Stomach (tissue), 9 donors: ENCODE results near the gene FLAD1. TPM values are rescaled to one million over a fixed set of nuclear protein-coding genes. Genes with fewer than 3 reads are reported as not detected.
"Not testable (repeated sequence)": the region's sequence is repeated elsewhere in the genome, so short reads cannot be mapped to it uniquely, and the experiment has no call there.

Experiments
- DNase-seq, 2 donors: peaks; one replicate each; pipeline versions ENCODE4 v3.0.0 to v3.0.0-alpha.2; 2013 to 2019
- H3K27ac ChIP-seq, 5 donors: fragments of 200-600 bp in 4 of 5; sonication (generic) in 4 of 5; one replicate each; pipeline ENCODE4 v1.5.1; 2013 to 2019; ENCODE audit warnings: mild to moderate bottlenecking in 1 of 5, moderate library complexity in 1 of 5
- H3K27me3 ChIP-seq, 3 donors: fragments of 200-600 bp; sonication (generic); one replicate each; pipeline ENCODE4 v1.5.1; 2017 to 2019; ENCODE audit warnings: mixed run types in 1 of 3
- H3K36me3 ChIP-seq, 4 donors: fragments of 200-600 bp; sonication (generic); 1 replicate in 3 of 4; 2 replicates in 1 of 4; pipeline ENCODE4 v1.5.1; 2016 to 2019
- H3K4me1 ChIP-seq, 4 donors: fragments of 200-600 bp; sonication (generic); one replicate each; pipeline ENCODE4 v1.5.1; 2016 to 2019
- H3K4me3 ChIP-seq, 4 donors: fragments of 200-600 bp; sonication (generic) in 3 of 4; one replicate each; pipeline ENCODE4 v1.5.1; 2016 to 2019; ENCODE audit warnings: mild to moderate bottlenecking in 1 of 4
- H3K9me3 ChIP-seq, 4 donors: fragments of 200-600 bp; sonication (generic); one replicate each; pipeline ENCODE4 v1.5.1; 2016 to 2019
- EP300 ChIP-seq: sonication (generic); formaldehyde crosslinking; IDR thresholded peaks from one replicate; pipeline ENCODE4 v1.6.1; 2017; ENCODE audit warnings: antibody characterized with exemption
- POLR2A ChIP-seq, 4 donors: fragments of 450-650 bp; IDR thresholded peaks; one replicate each; pipeline ENCODE4 v1.6.1; 2016; ENCODE audit warnings: antibody characterized with exemption in 4 of 4, control low read depth in 2 of 4, mild to moderate bottlenecking in 1 of 4, moderate library complexity in 1 of 4
- POLR2AphosphoS5 ChIP-seq, 3 donors: sonication (generic); formaldehyde crosslinking; IDR thresholded peaks; one replicate each; pipeline ENCODE4 v1.6.1; 2016; ENCODE audit warnings: antibody characterized with exemption in 3 of 3
- WGBS, 5 donors: extraction: QIAGEN DNeasy Blood & Tissue Kit in 3 of 5; methylation state at CpG; one replicate each; pipeline versions ENCODE4 v1.1.5 to v1.1.7; 2013 to 2018; 5-methylcytosine and 5-hydroxymethylcytosine counted together
- intact Hi-C: fragments of 100-400 bp; cut with DNase I; formaldehyde crosslinking; loops from one replicate; pipeline ENCODE4 v1.15.1; 2023; ENCODE audit warnings: low total_unique reads
- polyA plus RNA-seq, 3 donors: library from polyadenylated mRNA; stranded (reverse); fragments of 200-250 nt; gene quantifications; one replicate each; pipeline ENCODE4 v1.2.3, GENCODE V29; 2013
- total RNA-seq, 5 donors: library from RNA; depleted of rRNA; stranded (reverse); fragments of >200 nt; gene quantifications; one replicate each; pipeline versions ENCODE4 v1.1.0 to v1.2.3, GENCODE V29; 2014 to 2016
- TF ChIP-seq, protein P1 (sequence below), 7 experiments: fragments of 450-650 bp in 4 of 7; fragments of 200-600 bp in 3 of 7; sonication (generic) in 3 of 7; IDR thresholded peaks; one replicate each; pipeline ENCODE4 v1.5.1; 2016 to 2019; ENCODE audit warnings: antibody characterized with exemption in 7 of 7, control low read depth in 2 of 7, mild to moderate bottlenecking in 1 of 7
- donor health status: healthy with polysubstance abuse.
- donor health status: Bipolar disorder and iron deficiency.
- donor health status: healthy.

Gene FLAD1
- total and polyA plus RNA-seq, 8 donors: 14.1 to 76.5 (median 42.1) TPM

- Histone ChIP-seq H3K4me3 (peak overlapping the region; percentile 69 to 79 (median 72)), H3K27me3 (no peaks in the 10 kb centered on the region), H3K9me3 (no peaks in the 10 kb centered on the region), H3K36me3 (peaks cover 13 to 37% (median 28%) of the 10 kb centered on the region in 4 donors), H3K27ac (peak overlapping the region in 4 of 5 donors; percentile 79 to 86 (median 80)), H3K4me1 (peaks cover 16 to 44% (median 30%) of the 10 kb centered on the region in 4 donors)
- WGBS, 5 donors: 10 to 15% (median 13%) methylated on average over 16 to 17 of the region's 17 CpGs
- intact Hi-C loops: no loop called here
- TF ChIP-seq EP300 (no peak), POLR2AphosphoS5 (IDR thresholded peaks at IDR 0.05) (no peak), POLR2A (IDR thresholded peaks at IDR 0.05) (no peak)
- TF ChIP-seq, protein P1, sequence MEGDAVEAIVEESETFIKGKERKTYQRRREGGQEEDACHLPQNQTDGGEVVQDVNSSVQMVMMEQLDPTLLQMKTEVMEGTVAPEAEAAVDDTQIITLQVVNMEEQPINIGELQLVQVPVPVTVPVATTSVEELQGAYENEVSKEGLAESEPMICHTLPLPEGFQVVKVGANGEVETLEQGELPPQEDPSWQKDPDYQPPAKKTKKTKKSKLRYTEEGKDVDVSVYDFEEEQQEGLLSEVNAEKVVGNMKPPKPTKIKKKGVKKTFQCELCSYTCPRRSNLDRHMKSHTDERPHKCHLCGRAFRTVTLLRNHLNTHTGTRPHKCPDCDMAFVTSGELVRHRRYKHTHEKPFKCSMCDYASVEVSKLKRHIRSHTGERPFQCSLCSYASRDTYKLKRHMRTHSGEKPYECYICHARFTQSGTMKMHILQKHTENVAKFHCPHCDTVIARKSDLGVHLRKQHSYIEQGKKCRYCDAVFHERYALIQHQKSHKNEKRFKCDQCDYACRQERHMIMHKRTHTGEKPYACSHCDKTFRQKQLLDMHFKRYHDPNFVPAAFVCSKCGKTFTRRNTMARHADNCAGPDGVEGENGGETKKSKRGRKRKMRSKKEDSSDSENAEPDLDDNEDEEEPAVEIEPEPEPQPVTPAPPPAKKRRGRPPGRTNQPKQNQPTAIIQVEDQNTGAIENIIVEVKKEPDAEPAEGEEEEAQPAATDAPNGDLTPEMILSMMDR (IDR thresholded peaks at IDR 0.05): no peak
- no peak for DNase-seq
Measured at GRCh38 chr1:154983776-154984466, 777 bp downstream of the FLAD1 start.

DNA sequence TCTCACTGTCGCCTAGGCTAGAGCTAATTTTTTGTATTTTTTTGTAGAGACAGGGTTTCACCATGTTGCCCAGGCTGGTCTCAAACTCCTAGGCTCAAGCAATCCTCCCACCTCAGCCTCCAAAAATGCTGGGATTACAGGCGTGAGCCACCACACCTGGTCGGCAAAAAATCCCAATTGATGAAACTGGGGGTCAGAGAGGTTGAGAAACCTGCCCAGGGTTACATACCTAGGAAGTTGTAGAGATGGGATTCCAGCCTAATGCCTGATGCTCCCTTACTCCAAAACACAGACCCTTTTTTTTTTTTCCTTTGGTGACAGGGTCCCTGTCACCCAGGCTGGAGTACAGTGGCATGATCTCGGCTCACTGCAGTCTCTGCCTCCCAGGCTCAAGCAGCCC is 3.6 kb downstream of the FLAD1 start:
- H3K9me3 ChIP-seq, DNase-seq, H3K27ac ChIP-seq, H3K4me3 ChIP-seq, H3K27me3 ChIP-seq, intact Hi-C loops: not testable (repeated sequence)
- Histone ChIP-seq H3K36me3 (peaks cover 19 to 51% (median 47%) of the 10 kb centered on the region in 4 donors), H3K4me1 (peaks cover 16 to 47% (median 33%) of the 10 kb centered on the region in 4 donors)
- WGBS, 5 donors: 87 to 91% (median 90%) methylated on average over 4 of the region's 4 CpGs

- no peaks in the 10 kb centered on the region for H3K27me3 ChIP-seq
- intact Hi-C loops: no loop called here
- no peak overlapping the region for H3K27ac ChIP-seq
- no peaks in the 10 kb centered on the region for H3K9me3 ChIP-seq
- no peak overlapping the region for H3K4me3 ChIP-seq
- H3K4me1 ChIP-seq: peaks cover 16 to 41% (median 29%) of the 10 kb centered on the region in 4 donors
- peaks cover 19 to 55% (median 49%) of the 10 kb centered on the region in 4 donors for H3K36me3 ChIP-seq
- WGBS, 5 donors: 61 to 73% (median 64%) methylated on average over 6 of the region's 6 CpGs
- TF ChIP-seq POLR2A (IDR thresholded peaks at IDR 0.05): no peak
- TF ChIP-seq EP300: no peak
- TF ChIP-seq, protein P1 (IDR thresholded peaks at IDR 0.05): no peak
- no peak for TF ChIP-seq POLR2AphosphoS5 (IDR thresholded peaks at IDR 0.05)
- DNase-seq: no peak
Measured at GRCh38 chr1:154987326-154987725, 4.2 kb downstream of the FLAD1 start.

- TF ChIP-seq POLR2A (IDR thresholded peaks at IDR 0.05) (no peak), POLR2AphosphoS5 (IDR thresholded peaks at IDR 0.05) (no peak), EP300 (no peak)
- TF ChIP-seq, protein P1 (IDR thresholded peaks at IDR 0.05): no peak
- intact Hi-C loops: no loop called here
- WGBS, 5 donors: 85 to 89% (median 88%) methylated on average over 12 to 17 of the region's 17 CpGs
- H3K4me1 ChIP-seq: peaks cover 11 to 35% (median 23%) of the 10 kb centered on the region in 4 donors
- no peak for DNase-seq
- no peak overlapping the region for H3K4me3 ChIP-seq
- no peaks in the 10 kb centered on the region for H3K9me3 ChIP-seq
- H3K27me3 ChIP-seq: no peaks in the 10 kb centered on the region
- no peak overlapping the region for H3K27ac ChIP-seq
- H3K36me3 ChIP-seq: peaks cover 19 to 62% (median 56%) of the 10 kb centered on the region in 4 donors
Measured at GRCh38 chr1:154988058-154988954, 5.2 kb downstream of the FLAD1 start.
